Calu3 (cell line): Measurements from ENCODE around the gene PRSS56. TPM values are rescaled to one million over a fixed set of nuclear protein-coding genes. Genes with fewer than 3 reads are reported as not detected.

Experiments
- BruUV-seq: library from RNA; stranded (reverse); fragments of 400-500 nt; replicated peaks from 2 replicates; lab custom pipeline; 2021; lab: Mats Ljungman, UMichigan
- CTCF ChIA-PET: fragments of 300-600 bp; sonication (Branson Sonifier 250); formaldehyde crosslinking; loops from one replicate; lab custom pipeline; 2022; ENCODE audit warnings: antibody characterized with exemption; lab: Charles Lee
- DNase-seq: peaks from one replicate; pipeline ENCODE4 v3.0.0; 2022
- H3K27ac Mint-ChIP-seq: one replicate; pipeline ENCODE4 v1.8.0; 2022; ENCODE audit warnings: mixed read lengths; ENCODE audit not compliant: unreplicated experiment
- H3K27me3 Mint-ChIP-seq: one replicate; pipeline ENCODE4 v1.8.0; 2022; ENCODE audit warnings: mixed read lengths; ENCODE audit not compliant: unreplicated experiment
- H3K36me3 Mint-ChIP-seq: one replicate; pipeline ENCODE4 v1.8.0; 2022; ENCODE audit warnings: mild to moderate bottlenecking, moderate library complexity, mixed read lengths; ENCODE audit not compliant: insufficient read depth, unreplicated experiment
- H3K4me1 Mint-ChIP-seq: one replicate; pipeline ENCODE4 v1.8.0; 2022; ENCODE audit warnings: mild to moderate bottlenecking, low read depth, mixed read lengths; ENCODE audit not compliant: unreplicated experiment
- H3K4me3 Mint-ChIP-seq: one replicate; pipeline ENCODE4 v1.8.0; 2022; ENCODE audit warnings: mild to moderate bottlenecking, low read depth, moderate library complexity, mixed read lengths; ENCODE audit not compliant: unreplicated experiment
- H3K9me3 Mint-ChIP-seq: one replicate; pipeline ENCODE4 v1.8.0; 2022; ENCODE audit warnings: low read depth, mixed read lengths; ENCODE audit not compliant: unreplicated experiment
- CTCF ChIP-seq: fragments of 200-600 bp; IDR thresholded peaks from one replicate; pipeline ENCODE4 v1.8.0; 2022; ENCODE audit warnings: antibody characterized with exemption; ENCODE audit not compliant: unreplicated experiment
- intact Hi-C: fragments of 100-400 bp; cut with micrococcal nuclease; formaldehyde crosslinking; loops from one replicate; pipeline ENCODE4 v1.10.0; 2022; ENCODE audit not compliant: unreplicated experiment
- total RNA-seq: library from RNA; stranded (reverse); gene quantifications from 2 replicates; pipeline ENCODE4 v1.2.3, GENCODE V29; 2022

The PRSS56 gene
- total RNA-seq, 1 experiment from 2014 or later = not detected

GRCh38 chr2:232492236-232492848 is 27.8 kb upstream of the PRSS56 start:
- Mint-ChIP-seq H3K4me3 (no peak overlapping the region), H3K27ac (no peak overlapping the region), H3K27me3 (peaks cover 70% of the 10 kb centered on the region), H3K36me3 (no peaks in the 10 kb centered on the region), H3K9me3 (no peaks in the 10 kb centered on the region), H3K4me1 (no peaks in the 10 kb centered on the region)
- no peak for DNase-seq
- BruUV-seq = no TSS peak
- no peak for TF ChIP-seq CTCF
- intact Hi-C loops = no loop called here
- CTCF ChIA-PET = no interaction called here

- no peaks in the 10 kb centered on the region for H3K4me1 Mint-ChIP-seq
- no peaks in the 10 kb centered on the region for H3K36me3 Mint-ChIP-seq
- intact Hi-C loops = no loop called here
- no peak overlapping the region for H3K27ac Mint-ChIP-seq
- no peak for TF ChIP-seq CTCF
- H3K9me3 Mint-ChIP-seq = no peaks in the 10 kb centered on the region
- peaks cover 76% of the 10 kb centered on the region for H3K27me3 Mint-ChIP-seq
- CTCF ChIA-PET = no interaction called here
- H3K4me3 Mint-ChIP-seq = no peak overlapping the region
- BruUV-seq = no TSS peak
- DNase-seq = no peak
Measured at GRCh38 chr2:232492963-232493700, 27.1 kb upstream of the PRSS56 start.

GRCh38 chr2:232493701-232494474 is 26.3 kb upstream of the PRSS56 start:
- Mint-ChIP-seq H3K4me1 (no peaks in the 10 kb centered on the region), H3K4me3 (no peak overlapping the region), H3K9me3 (no peaks in the 10 kb centered on the region), H3K27ac (no peak overlapping the region), H3K27me3 (peaks cover 76% of the 10 kb centered on the region), H3K36me3 (no peaks in the 10 kb centered on the region)
- BruUV-seq = no TSS peak
- TF ChIP-seq CTCF = no peak
- intact Hi-C loops = no loop called here
- CTCF ChIA-PET = no interaction called here
- no peak for DNase-seq

GRCh38 chr2:232494542-232494941 is 25.6 kb upstream of the PRSS56 start:
- BruUV-seq = no TSS peak
- Mint-ChIP-seq H3K4me3 (no peak overlapping the region), H3K36me3 (no peaks in the 10 kb centered on the region), H3K9me3 (no peaks in the 10 kb centered on the region), H3K4me1 (no peaks in the 10 kb centered on the region), H3K27ac (no peak overlapping the region), H3K27me3 (peaks cover 76% of the 10 kb centered on the region)
- CTCF ChIA-PET = no interaction called here
- DNase-seq = no peak
- intact Hi-C loops = no loop called here
- TF ChIP-seq CTCF = no peak
